Astrocyte of the spinal cord (primary cell): ENCODE results near the gene TBX4.
A peak's percentile ranks its signal among the peaks of the same experiment; 100 is the strongest.

Source experiments
- DNase-seq: peaks from one replicate; pipeline ENCODE4 v3.0.0; 2011; ENCODE audit warnings: low read depth, low spot score
- H3K4me3 ChIP-seq: 2 replicates; pipeline ENCODE4 v1.5.1; 2011; ENCODE audit warnings: low read depth, mild to moderate bottlenecking, low read length, moderate library complexity
- in situ Hi-C: cut with HindIII; loops from 2 replicates; pipeline ENCODE4 v1.10.0; 2017; ENCODE audit warnings: low sequenced_read_pairs
- TF ChIP-seq, protein P1 (sequence below): IDR thresholded peaks from 2 replicates; pipeline ENCODE4 v1.5.1; 2012; ENCODE audit warnings: low read depth, mild to moderate bottlenecking, low read length, inconsistent platforms

Gene TBX4

DNA sequence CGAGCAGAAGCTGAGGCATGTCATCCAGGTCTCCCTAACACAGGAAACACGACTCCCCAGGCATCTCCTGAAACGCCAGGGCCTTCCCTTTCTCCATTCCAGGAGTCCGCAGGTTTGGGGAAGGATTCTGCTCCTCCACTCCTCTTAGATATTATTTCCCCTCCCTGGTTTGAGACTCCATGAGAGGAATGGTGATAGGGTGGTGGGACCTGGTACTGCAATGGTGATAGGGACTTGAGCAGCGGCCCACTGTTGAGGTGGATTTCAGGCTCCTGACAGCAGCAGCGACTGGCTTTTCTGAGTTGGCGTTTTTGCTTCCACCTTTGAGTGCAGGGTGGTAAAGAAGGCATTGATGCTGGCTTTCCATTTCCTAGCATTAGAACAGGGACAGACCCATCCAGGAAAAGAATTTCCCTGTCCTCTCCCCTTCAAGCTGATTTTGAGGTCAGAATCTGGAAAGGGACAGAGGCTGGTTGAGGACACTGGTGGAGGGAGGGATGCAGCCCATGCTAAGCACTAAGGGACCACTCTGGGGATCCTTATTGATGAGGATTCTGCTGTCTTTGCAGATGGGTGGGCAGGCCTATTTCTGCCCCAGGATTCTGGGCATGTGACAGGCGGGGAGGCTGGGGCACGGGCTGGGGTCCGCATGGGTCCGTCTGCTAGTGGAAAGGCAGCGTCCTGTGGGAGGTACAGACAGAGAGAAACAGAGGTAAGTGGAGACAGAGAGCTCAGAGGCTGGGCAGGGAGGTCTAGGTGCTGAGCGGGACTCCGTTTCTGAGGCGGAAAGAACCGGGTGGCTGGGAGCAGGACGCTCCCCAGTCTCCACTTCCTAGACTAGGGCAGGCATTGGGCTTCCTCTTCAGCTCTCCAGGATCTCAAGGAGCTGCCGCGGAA, 1.3 kb upstream of the TBX4 start:
- no peak for DNase-seq
- H3K4me3 ChIP-seq: no peak overlapping the region
- in situ Hi-C loops: no loop called here
- TF ChIP-seq, protein P1, sequence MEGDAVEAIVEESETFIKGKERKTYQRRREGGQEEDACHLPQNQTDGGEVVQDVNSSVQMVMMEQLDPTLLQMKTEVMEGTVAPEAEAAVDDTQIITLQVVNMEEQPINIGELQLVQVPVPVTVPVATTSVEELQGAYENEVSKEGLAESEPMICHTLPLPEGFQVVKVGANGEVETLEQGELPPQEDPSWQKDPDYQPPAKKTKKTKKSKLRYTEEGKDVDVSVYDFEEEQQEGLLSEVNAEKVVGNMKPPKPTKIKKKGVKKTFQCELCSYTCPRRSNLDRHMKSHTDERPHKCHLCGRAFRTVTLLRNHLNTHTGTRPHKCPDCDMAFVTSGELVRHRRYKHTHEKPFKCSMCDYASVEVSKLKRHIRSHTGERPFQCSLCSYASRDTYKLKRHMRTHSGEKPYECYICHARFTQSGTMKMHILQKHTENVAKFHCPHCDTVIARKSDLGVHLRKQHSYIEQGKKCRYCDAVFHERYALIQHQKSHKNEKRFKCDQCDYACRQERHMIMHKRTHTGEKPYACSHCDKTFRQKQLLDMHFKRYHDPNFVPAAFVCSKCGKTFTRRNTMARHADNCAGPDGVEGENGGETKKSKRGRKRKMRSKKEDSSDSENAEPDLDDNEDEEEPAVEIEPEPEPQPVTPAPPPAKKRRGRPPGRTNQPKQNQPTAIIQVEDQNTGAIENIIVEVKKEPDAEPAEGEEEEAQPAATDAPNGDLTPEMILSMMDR: no peak

DNA sequence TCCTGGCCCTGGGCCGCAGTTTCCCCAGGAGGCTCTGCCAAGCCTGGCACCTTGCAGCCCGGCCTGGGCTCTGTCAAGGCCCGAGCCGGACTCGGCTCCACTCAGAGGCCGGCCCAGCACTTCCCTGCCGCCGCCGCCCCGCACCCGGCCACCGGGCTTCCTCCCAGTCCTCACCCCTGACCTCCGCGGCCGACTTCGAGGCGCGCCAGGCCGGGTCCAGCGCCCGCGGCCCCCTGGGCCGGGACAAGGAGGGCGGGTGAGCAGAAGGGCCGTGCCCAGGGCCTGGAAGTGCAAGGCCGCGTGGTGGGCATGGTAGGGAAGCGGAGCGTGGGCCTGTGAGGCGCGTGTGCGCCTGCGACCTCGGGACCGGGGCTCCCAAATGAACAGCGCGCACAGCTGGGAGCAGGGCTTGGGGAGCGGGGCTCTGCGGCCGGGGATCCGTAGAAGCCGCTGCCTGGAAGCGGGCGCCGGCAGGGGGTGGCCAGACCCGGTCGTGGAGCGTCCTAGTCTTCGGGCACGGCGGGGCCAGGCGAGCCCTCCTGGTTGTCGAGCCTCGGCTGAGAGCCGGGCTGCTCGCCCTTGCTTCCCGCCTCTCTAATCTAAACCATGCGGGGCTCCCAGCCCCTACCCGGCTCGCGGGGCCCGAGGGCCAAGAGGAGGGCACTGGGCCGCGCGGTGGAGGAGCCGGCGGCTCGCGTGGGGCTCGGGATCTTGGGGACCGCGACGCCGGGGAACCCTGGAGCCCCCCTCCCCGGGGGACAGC, 503 bp upstream of the TBX4 start:
- DNase-seq: no peak
- in situ Hi-C loops: no loop called here
- H3K4me3 ChIP-seq: no peak overlapping the region
- TF ChIP-seq, protein P1: no peak

DNA sequence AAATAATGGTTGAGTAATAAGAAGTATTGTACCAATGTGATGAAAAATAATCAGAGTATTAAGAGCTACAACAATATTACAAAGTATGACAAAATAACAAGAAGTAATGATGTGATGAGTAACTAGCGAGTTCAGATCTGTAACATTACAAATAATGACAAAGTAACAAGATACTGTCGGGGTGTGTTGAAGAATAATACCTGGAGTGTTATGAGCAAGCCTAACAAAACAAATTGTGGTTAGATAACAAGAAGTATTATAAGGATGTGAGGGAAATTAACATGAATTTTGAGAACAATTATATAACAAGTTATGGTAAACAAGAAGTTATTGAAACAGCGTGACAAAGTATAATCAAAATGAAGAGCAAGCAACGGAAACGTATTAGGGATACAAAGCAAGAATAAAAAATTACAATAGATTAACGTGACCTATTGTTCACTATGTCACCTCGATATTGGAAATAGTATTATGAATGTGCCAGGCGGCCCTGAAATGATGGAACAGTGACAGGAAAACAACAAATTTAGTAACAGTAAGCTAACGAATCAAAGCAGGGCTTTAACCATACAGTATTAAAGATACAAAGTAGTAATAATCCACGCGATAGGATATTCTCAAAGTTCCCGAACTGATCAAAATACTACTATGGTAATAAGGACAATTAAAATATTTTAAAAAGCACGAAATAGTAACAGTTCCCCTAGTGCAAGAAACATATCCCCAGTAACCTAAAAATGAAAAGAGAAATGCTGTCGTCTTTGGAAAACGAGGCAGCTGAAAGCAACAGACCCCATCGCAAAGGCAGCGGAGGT, 1.6 kb downstream of the TBX4 start:
- in situ Hi-C loops: no loop called here
- H3K4me3 ChIP-seq: no peak overlapping the region
- peak; percentile 17 for DNase-seq
- TF ChIP-seq, protein P1: no peak

DNA sequence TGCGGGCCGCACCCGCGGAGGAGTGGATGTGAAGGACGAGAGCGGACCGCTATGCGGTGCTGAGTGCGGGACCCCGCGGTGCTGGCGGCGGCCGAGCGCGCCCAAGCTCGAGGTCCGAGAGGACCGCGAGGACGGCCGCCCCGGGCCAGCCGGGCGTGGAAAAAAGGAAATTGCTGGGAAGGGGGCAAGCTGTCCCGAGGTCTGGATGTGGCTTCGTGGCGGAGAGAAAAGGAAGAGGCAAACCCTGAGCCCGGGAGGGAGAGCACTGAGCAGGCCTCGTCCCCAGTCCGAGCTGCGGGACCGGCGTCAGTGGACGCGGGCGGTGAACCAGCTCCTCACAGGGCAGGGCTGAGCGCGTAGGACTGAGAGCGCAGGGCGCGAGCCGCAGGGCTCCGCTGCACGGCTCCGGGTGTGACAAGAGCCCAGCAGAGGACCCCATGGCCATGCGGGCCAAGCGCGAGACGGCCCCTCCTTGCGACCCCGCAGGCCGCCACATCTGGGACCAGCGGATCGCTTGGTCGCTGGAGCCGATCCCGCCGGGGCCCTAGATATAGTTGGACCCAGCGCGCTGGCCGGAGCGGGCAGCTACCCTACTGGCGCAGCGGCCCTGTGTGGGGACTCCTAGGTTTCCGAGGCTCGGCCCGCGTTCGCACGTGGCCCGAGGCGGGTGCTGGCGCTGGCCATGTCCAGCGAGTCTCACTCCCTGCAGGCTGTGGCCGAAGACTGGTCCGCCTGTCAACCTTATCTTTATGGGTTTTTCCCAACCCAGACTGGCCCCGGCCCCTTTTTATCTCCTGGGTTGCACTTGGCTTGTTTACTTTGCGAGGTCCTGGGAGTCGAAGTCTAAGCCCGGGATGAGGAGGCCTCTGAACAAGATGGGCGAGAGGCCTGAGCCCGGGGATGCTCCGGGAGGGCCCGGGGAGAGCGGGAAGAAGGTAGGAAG, 2.4 kb downstream of the TBX4 start:
- no peak overlapping the region for H3K4me3 ChIP-seq
- TF ChIP-seq, protein P1: no peak
- no peak for DNase-seq
- in situ Hi-C loops: no loop called here

DNA sequence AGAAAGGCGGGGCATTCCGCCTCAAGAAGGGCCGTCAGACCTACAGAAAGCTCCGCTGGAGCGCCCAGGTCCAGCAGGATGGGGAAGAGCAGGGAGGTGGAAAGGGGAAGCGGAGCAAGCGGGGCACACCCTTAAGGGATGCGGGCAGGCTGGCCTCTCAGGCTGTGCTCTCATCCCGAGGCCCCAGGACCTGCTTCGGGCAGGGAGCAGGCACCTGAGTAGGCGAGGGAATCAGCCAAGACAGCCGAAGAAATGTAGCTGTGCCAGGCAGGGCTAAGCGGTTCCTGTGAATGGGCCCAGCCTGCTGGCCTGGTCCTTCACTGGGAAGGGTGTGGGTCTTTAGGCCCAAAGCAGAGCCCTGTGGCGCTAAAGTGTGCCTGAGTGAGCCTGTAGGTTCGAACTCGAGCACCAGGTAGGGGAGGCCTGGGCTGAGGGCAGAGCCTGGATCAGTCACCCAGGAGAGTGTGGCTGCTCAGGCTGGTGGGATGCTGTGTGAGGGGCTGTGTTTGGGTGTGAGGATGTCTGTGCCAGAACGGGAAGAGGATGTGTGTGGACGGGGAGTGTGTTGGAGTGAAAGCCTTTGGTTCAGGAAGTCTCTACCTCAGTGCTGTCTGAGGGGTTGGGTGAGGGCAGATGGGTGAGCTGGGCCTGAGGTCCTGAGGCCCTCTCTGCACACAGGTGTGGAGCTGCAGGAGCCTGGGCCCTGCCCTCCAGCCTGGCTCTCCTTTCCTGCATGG, 3.3 kb downstream of the TBX4 start:
- no peak overlapping the region for H3K4me3 ChIP-seq
- in situ Hi-C loops: no loop called here
- no peak for DNase-seq
- TF ChIP-seq, protein P1: no peak
